Esophagus muscularis mucosa (tissue), 2 donors: ENCODE results near the gene E2F6.

ENCODE experiments used
- EP300 ChIP-seq: sonication (generic); formaldehyde crosslinking; IDR thresholded peaks from one replicate; pipeline ENCODE4 v1.6.1; 2017; ENCODE audit warnings: antibody characterized with exemption
- POLR2A ChIP-seq: fragments of 450-650 bp; IDR thresholded peaks from one replicate; pipeline ENCODE4 v1.6.1; 2017; ENCODE audit warnings: antibody characterized with exemption, moderate library complexity, mild to moderate bottlenecking, low read depth

DNA sequence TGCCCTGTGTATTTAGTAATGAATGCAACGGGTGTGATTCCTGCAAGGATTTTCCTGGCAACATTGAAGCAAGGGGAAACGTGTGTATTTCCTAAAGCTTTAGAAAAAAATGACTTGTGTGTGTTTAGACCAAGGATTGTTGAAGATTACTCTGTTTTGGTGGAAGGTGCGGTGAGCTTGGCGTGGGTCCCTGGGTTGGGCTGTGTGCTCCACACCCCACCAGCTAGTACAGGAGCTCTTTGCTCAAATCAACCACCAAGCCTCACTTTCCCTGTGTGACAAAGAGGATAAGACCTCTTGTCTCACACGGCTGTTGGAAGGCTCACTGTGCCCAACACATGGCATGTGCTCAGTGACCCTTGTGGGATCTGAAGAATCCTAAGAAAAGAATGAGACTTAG, 46.5 kb upstream of the E2F6 start:
- no peak for TF ChIP-seq POLR2A
- no peak for TF ChIP-seq EP300
